MCF 10A (cell line): ENCODE results near the gene CNKSR2. TPM values are rescaled to one million over a fixed set of nuclear protein-coding genes. Genes with fewer than 3 reads are reported as not detected.

Experiments used
- BruUV-seq: library from RNA; stranded (reverse); fragments of 400-500 nt; replicated peaks from 2 replicates; lab custom pipeline; 2021; lab: Mats Ljungman, UMichigan
- CTCF ChIA-PET: fragments of 300-600 bp; sonication (Branson Sonifier 250); formaldehyde crosslinking; extraction: SDS; loops from one replicate; lab custom pipeline; 2021; ENCODE audit warnings: antibody characterized with exemption, inconsistent platforms; lab: Yijun Ruan, JAX
- POLR2A ChIA-PET: fragments of 300-600, 350-650 bp; sonication (Branson Sonifier 250); formaldehyde crosslinking; extraction: SDS; loops from one replicate; lab custom pipeline; 2020; ENCODE audit warnings: antibody characterized with exemption, inconsistent platforms; lab: Yijun Ruan, JAX
- DNase-seq: peaks from one replicate; pipeline ENCODE4 v3.0.0-alpha.2; 2018; ENCODE audit not compliant: unreplicated experiment
- H3K27ac Mint-ChIP-seq: one replicate; pipeline ENCODE4 v1.8.0; 2022; ENCODE audit warnings: mild to moderate bottlenecking, low read depth, mixed read lengths; ENCODE audit not compliant: unreplicated experiment
- H3K27me3 Mint-ChIP-seq: one replicate; pipeline ENCODE4 v1.8.0; 2022; ENCODE audit warnings: mixed read lengths; ENCODE audit not compliant: insufficient read depth, unreplicated experiment
- H3K36me3 Mint-ChIP-seq: one replicate; pipeline ENCODE4 v1.8.0; 2022; ENCODE audit warnings: mild to moderate bottlenecking, moderate library complexity, mixed read lengths; ENCODE audit not compliant: insufficient read depth, unreplicated experiment
- H3K4me1 Mint-ChIP-seq: one replicate; pipeline ENCODE4 v1.8.0; 2022; ENCODE audit warnings: mixed read lengths; ENCODE audit not compliant: insufficient read depth, unreplicated experiment
- H3K4me3 Mint-ChIP-seq: one replicate; pipeline ENCODE4 v1.8.0; 2022; ENCODE audit warnings: mild to moderate bottlenecking, moderate library complexity, mixed read lengths; ENCODE audit not compliant: unreplicated experiment
- H3K9me3 Mint-ChIP-seq: one replicate; pipeline ENCODE4 v1.8.0; 2022; ENCODE audit warnings: mixed read lengths; ENCODE audit not compliant: unreplicated experiment
- intact Hi-C: fragments of 100-400 bp; cut with micrococcal nuclease; formaldehyde crosslinking; loops from 2 replicates; pipeline ENCODE4 v1.14.1; 2022
- total RNA-seq: library from RNA; stranded (reverse); gene quantifications from 2 replicates; pipeline ENCODE4 v1.2.3, GENCODE V29; 2022
- TF ChIP-seq, protein P1 (sequence below): fragments of 200-600 bp; IDR thresholded peaks from one replicate; pipeline ENCODE4 v1.8.0; 2022; ENCODE audit warnings: antibody characterized with exemption, mild to moderate bottlenecking; ENCODE audit not compliant: unreplicated experiment

CNKSR2 gene
- total RNA-seq, 1 experiment from 2014 or later: not detected

DNA sequence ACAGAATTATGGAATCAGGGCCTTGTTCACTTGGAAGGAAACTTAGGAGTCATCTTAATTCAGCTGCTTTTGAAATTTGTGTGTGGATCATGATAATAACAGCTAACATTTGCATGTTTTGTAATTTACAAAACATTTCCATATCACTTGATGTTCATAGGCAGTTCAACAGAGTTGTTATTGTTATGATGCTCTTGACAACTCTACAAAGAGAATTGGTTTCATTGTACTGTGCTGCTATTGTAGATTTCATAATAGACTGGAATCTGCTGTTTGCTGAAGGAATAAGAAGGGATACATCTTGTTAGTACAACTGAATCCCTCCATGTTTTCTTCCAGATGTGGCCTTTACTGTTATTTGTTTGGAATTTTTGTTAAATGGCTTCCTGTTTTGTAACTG lies 83.5 kb downstream of the CNKSR2 start:
- no peak overlapping the region for H3K27ac Mint-ChIP-seq
- ChIA-PET POLR2A (no interaction called here), CTCF (interaction anchor here (0.6 to 0.9 kb wide), 3 partner anchors 33 to 928 kb away, joined by 3 to 4 read pairs (median 3); no protein-coding TSS in a partner anchor)
- no peaks in the 10 kb centered on the region for H3K36me3 Mint-ChIP-seq
- H3K4me1 Mint-ChIP-seq: no peaks in the 10 kb centered on the region
- intact Hi-C loops: no loop called here
- TF ChIP-seq, protein P1, sequence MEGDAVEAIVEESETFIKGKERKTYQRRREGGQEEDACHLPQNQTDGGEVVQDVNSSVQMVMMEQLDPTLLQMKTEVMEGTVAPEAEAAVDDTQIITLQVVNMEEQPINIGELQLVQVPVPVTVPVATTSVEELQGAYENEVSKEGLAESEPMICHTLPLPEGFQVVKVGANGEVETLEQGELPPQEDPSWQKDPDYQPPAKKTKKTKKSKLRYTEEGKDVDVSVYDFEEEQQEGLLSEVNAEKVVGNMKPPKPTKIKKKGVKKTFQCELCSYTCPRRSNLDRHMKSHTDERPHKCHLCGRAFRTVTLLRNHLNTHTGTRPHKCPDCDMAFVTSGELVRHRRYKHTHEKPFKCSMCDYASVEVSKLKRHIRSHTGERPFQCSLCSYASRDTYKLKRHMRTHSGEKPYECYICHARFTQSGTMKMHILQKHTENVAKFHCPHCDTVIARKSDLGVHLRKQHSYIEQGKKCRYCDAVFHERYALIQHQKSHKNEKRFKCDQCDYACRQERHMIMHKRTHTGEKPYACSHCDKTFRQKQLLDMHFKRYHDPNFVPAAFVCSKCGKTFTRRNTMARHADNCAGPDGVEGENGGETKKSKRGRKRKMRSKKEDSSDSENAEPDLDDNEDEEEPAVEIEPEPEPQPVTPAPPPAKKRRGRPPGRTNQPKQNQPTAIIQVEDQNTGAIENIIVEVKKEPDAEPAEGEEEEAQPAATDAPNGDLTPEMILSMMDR: no peak
- no peaks in the 10 kb centered on the region for H3K9me3 Mint-ChIP-seq
- peaks cover 61% of the 10 kb centered on the region for H3K27me3 Mint-ChIP-seq
- no peak for DNase-seq
- no TSS peak for BruUV-seq
- H3K4me3 Mint-ChIP-seq: no peak overlapping the region

DNA sequence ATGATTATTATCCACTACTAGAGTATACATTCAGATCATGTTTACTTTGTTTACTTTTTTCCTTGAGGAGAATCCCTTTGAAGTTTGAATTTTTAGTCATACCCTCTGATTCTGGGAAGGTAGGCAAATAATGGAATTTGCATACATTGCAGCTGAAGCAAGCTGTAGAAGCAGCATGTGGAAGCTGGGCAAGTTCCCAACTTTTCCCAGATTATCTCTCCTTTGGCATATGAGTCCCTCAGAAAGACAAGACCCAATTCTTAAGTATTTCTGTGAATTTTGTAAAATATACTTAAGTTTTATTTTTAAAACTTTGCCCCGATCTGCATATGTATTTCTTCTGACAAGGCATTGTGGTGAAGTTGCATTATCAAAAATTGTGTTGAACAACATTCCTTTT lies 94.9 kb downstream of the CNKSR2 start:
- Mint-ChIP-seq H3K27me3 (peaks cover 46% of the 10 kb centered on the region), H3K9me3 (no peaks in the 10 kb centered on the region), H3K4me3 (no peak overlapping the region), H3K27ac (no peak overlapping the region), H3K4me1 (no peaks in the 10 kb centered on the region), H3K36me3 (no peaks in the 10 kb centered on the region)
- ChIA-PET POLR2A (no interaction called here), CTCF (interaction anchor here (1.5 kb wide), 1 partner anchor 11 kb away, joined by 3 read pairs; no protein-coding TSS in a partner anchor)
- BruUV-seq: no TSS peak
- DNase-seq: no peak
- intact Hi-C loops: no loop called here
- TF ChIP-seq, protein P1: no peak

DNA sequence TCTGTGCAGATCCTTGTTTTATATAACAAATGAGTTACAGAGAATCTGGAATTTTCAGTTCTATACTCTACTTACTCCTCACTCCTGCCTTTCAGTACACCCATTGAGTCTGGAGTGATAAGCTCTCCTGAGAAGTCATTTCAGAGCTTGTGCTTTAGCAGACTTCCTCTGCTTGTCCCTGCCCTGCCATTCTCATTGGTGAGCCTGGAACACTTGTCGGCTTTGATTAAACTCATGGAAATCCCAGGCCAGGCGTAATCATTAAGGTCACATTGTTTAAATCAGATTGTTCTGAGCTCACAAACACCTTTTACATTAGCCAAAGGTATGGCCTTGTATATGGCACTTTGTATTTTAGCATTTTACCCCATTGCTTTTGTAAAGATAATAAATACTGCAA lies 102.7 kb downstream of the CNKSR2 start:
- TF ChIP-seq, protein P1: no peak
- Mint-ChIP-seq H3K9me3 (no peaks in the 10 kb centered on the region), H3K27ac (no peak overlapping the region), H3K36me3 (no peaks in the 10 kb centered on the region), H3K27me3 (peaks cover 48% of the 10 kb centered on the region), H3K4me1 (no peaks in the 10 kb centered on the region), H3K4me3 (no peak overlapping the region)
- CTCF ChIA-PET: interaction anchor here (6.4 kb wide), 1 partner anchor 948 kb away, joined by 125 read pairs; no protein-coding TSS in a partner anchor
- BruUV-seq: no TSS peak
- POLR2A ChIA-PET: no interaction called here
- no peak for DNase-seq
- intact Hi-C loops: no loop called here

DNA sequence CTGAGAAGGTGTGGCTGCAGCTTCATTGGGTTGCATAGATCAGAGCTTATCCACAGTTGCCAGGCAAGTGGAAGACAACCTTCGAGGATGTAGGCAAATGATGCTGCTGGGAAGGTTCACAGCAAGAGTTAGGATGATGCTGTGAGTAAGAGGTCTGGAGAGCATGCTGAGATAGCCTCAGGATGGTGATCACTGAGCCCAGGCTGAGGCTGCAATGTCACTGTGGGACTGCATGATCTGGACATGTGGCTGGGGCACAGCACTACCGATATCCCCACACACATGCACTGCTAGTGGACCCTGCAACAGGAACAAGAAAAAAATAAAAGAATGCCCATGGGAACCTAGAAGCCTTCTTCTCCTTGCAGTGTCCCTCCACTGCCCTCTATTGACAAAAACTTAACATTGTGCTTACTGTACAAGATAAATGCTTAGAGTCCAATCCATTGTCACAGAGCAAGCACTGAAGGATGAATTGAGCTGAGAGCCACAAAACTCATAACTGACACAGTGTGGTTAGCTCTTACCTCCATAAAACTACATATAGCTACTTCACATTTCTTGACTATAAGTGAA lies 105.6 kb downstream of the CNKSR2 start:
- no TSS peak for BruUV-seq
- Mint-ChIP-seq H3K4me1 (no peaks in the 10 kb centered on the region), H3K27ac (no peak overlapping the region), H3K36me3 (no peaks in the 10 kb centered on the region), H3K9me3 (no peaks in the 10 kb centered on the region), H3K4me3 (no peak overlapping the region), H3K27me3 (peaks cover 37% of the 10 kb centered on the region)
- CTCF ChIA-PET: interaction anchor here (0.5 to 6.4 kb wide), 26 partner anchors 10 to 1342 kb away, joined by 3 to 125 read pairs (median 4); no protein-coding TSS in a partner anchor
- DNase-seq: peak; percentile 54
- TF ChIP-seq, protein P1: peak; percentile 70
- POLR2A ChIA-PET: no interaction called here
- intact Hi-C loops: loop anchor here (1.0 to 5.0 kb wide), 3 partner anchors 245 to 949 kb away; no protein-coding TSS in a partner anchor
